Measurements from ENCODE around the gene GTPBP6.
"Not testable (repeated sequence)": the region's sequence is repeated elsewhere in the genome, so short reads cannot be mapped to it uniquely, and the experiment has no call there.

The GTPBP6 gene

GRCh38 chrX:324664-325063, 6.1 kb upstream of the GTPBP6 start:
- no CpG with 5 or more reads among the region's 14 CpGs for WGBS (ENCODE audit: extremely low coverage, insufficient coverage, low lambda C conversion rate)
- H2BK120ac ChIP-seq (ENCODE audit: low read depth, low read length); H3K9ac ChIP-seq (ENCODE audit: low read length); H3K27me3 ChIP-seq (ENCODE audit: insufficient read depth, low read length, poor library complexity); H4K8ac ChIP-seq (ENCODE audit: low read depth, low read length); H3K27ac ChIP-seq (ENCODE audit: low read depth, low read length); DNase-seq; H3K23ac ChIP-seq (ENCODE audit: low read length); H3K4me3 ChIP-seq (ENCODE audit: low read length); H3K4me1 ChIP-seq (ENCODE audit: control insufficient read depth, low read depth, low read length); H3K79me2 ChIP-seq (ENCODE audit: control insufficient read depth, insufficient read depth, low read length); H3K79me1 ChIP-seq (ENCODE audit: low read length); H3K4ac ChIP-seq (ENCODE audit: low read depth, low read length); H3K36me3 ChIP-seq (ENCODE audit: control insufficient read depth, insufficient read depth, low read length); H3K18ac ChIP-seq (ENCODE audit: low read length); H3K56ac ChIP-seq (ENCODE audit: low read length); H2AK5ac ChIP-seq (ENCODE audit: low read length); H4K5ac ChIP-seq (ENCODE audit: low read length); H2BK5ac ChIP-seq (ENCODE audit: low read length); H2BK15ac ChIP-seq (replicated peaks; ENCODE audit: low read depth); H3K4me2 ChIP-seq (ENCODE audit: low read length): not testable (repeated sequence)

GRCh38 chrX:323721-324628, 5.4 kb upstream of the GTPBP6 start:
- Histone ChIP-seq H3K27ac (ENCODE audit: low read depth, low read length) (no peak overlapping the region), H3K79me2 (ENCODE audit: control insufficient read depth, insufficient read depth, low read length) (peaks cover 5% of the 10 kb centered on the region), H3K23ac (ENCODE audit: low read length) (no peak overlapping the region), H2BK15ac (replicated peaks; ENCODE audit: low read depth) (no peak overlapping the region), H3K36me3 (ENCODE audit: control insufficient read depth, insufficient read depth, low read length) (no peaks in the 10 kb centered on the region), H3K4me1 (ENCODE audit: control insufficient read depth, low read depth, low read length) (no peaks in the 10 kb centered on the region), H2BK120ac (ENCODE audit: low read depth, low read length) (no peak overlapping the region), H2BK5ac (ENCODE audit: low read length) (no peak overlapping the region), H3K4me3 (ENCODE audit: low read length) (no peak overlapping the region), H3K9ac (ENCODE audit: low read length) (no peak overlapping the region), H3K18ac (ENCODE audit: low read length) (no peak overlapping the region), H4K5ac (ENCODE audit: low read length) (no peak overlapping the region), H3K4me2 (ENCODE audit: low read length) (no peak overlapping the region), H3K27me3 (ENCODE audit: insufficient read depth, low read length, poor library complexity) (no peaks in the 10 kb centered on the region), H3K79me1 (ENCODE audit: low read length) (peaks cover 2% of the 10 kb centered on the region), H3K4ac (ENCODE audit: low read depth, low read length) (no peak overlapping the region), H2AK5ac (ENCODE audit: low read length) (no peak overlapping the region), H4K8ac (ENCODE audit: low read depth, low read length) (no peak overlapping the region), H3K56ac (ENCODE audit: low read length) (no peak overlapping the region)
- no CpG with 5 or more reads among the region's 38 CpGs for WGBS (ENCODE audit: extremely low coverage, insufficient coverage, low lambda C conversion rate)
- peak; percentile 83 for DNase-seq

- Histone ChIP-seq H3K27me3 (ENCODE audit: insufficient read depth, low read length, poor library complexity) (no peaks in the 10 kb centered on the region), H3K4ac (ENCODE audit: low read depth, low read length) (peak overlapping the region; percentile 95), H3K9ac (ENCODE audit: low read length) (peak overlapping the region; percentile 97), H3K4me2 (ENCODE audit: low read length) (peak overlapping the region; percentile 86), H2BK15ac (replicated peaks; ENCODE audit: low read depth) (no peak overlapping the region), H3K56ac (ENCODE audit: low read length) (peak overlapping the region; percentile 95), H3K4me3 (ENCODE audit: low read length) (peak overlapping the region; percentile 84), H3K27ac (ENCODE audit: low read depth, low read length) (peak overlapping the region; percentile 56), H3K18ac (ENCODE audit: low read length) (peak overlapping the region; percentile 92), H2BK120ac (ENCODE audit: low read depth, low read length) (no peak overlapping the region), H2AK5ac (ENCODE audit: low read length) (no peak overlapping the region), H2BK5ac (ENCODE audit: low read length) (no peak overlapping the region), H4K8ac (ENCODE audit: low read depth, low read length) (no peak overlapping the region), H4K5ac (ENCODE audit: low read length) (no peak overlapping the region), H3K79me1 (ENCODE audit: low read length) (peaks cover 2% of the 10 kb centered on the region), H3K79me2 (ENCODE audit: control insufficient read depth, insufficient read depth, low read length) (peaks cover 5% of the 10 kb centered on the region), H3K4me1 (ENCODE audit: control insufficient read depth, low read depth, low read length) (no peaks in the 10 kb centered on the region), H3K23ac (ENCODE audit: low read length) (peak overlapping the region; percentile 89), H3K36me3 (ENCODE audit: control insufficient read depth, insufficient read depth, low read length) (no peaks in the 10 kb centered on the region)
- no CpG with 5 or more reads among the region's 24 CpGs for WGBS (ENCODE audit: extremely low coverage, insufficient coverage, low lambda C conversion rate)
- DNase-seq = no peak
These were observed 1.7 kb upstream of the GTPBP6 start for GRCh38 chrX:320126-320783.

GRCh38 chrX:319579-320125, 1.1 kb upstream of the GTPBP6 start:
- no peak for DNase-seq
- Histone ChIP-seq H3K18ac (ENCODE audit: low read length) (peak overlapping the region; percentile 92), H2AK5ac (ENCODE audit: low read length) (no peak overlapping the region), H3K27ac (ENCODE audit: low read depth, low read length) (peak overlapping the region; percentile 56), H3K4ac (ENCODE audit: low read depth, low read length) (peak overlapping the region; percentile 95), H3K23ac (ENCODE audit: low read length) (peak overlapping the region; percentile 89), H2BK15ac (replicated peaks; ENCODE audit: low read depth) (no peak overlapping the region), H3K36me3 (ENCODE audit: control insufficient read depth, insufficient read depth, low read length) (no peaks in the 10 kb centered on the region), H2BK120ac (ENCODE audit: low read depth, low read length) (peak overlapping the region; percentile 10), H3K27me3 (ENCODE audit: insufficient read depth, low read length, poor library complexity) (no peaks in the 10 kb centered on the region), H3K4me3 (ENCODE audit: low read length) (peak overlapping the region; percentile 84), H3K56ac (ENCODE audit: low read length) (peak overlapping the region; percentile 95), H2BK5ac (ENCODE audit: low read length) (no peak overlapping the region), H4K5ac (ENCODE audit: low read length) (no peak overlapping the region), H3K4me1 (ENCODE audit: control insufficient read depth, low read depth, low read length) (no peaks in the 10 kb centered on the region), H3K79me1 (ENCODE audit: low read length) (peaks cover 2% of the 10 kb centered on the region), H3K9ac (ENCODE audit: low read length) (peak overlapping the region; percentile 97), H3K79me2 (ENCODE audit: control insufficient read depth, insufficient read depth, low read length) (peaks cover 5% of the 10 kb centered on the region), H3K4me2 (ENCODE audit: low read length) (peak overlapping the region; percentile 86), H4K8ac (ENCODE audit: low read depth, low read length) (peak overlapping the region; percentile 88)
- WGBS (ENCODE audit: extremely low coverage, insufficient coverage, low lambda C conversion rate) = no CpG with 5 or more reads among the region's 41 CpGs

- Histone ChIP-seq H3K36me3 (ENCODE audit: control insufficient read depth, insufficient read depth, low read length) (no peaks in the 10 kb centered on the region), H2AK5ac (ENCODE audit: low read length) (no peak overlapping the region), H2BK15ac (replicated peaks; ENCODE audit: low read depth) (no peak overlapping the region), H3K56ac (ENCODE audit: low read length) (peak overlapping the region; percentile 98), H3K4me3 (ENCODE audit: low read length) (peak overlapping the region; percentile 84), H2BK120ac (ENCODE audit: low read depth, low read length) (no peak overlapping the region), H3K23ac (ENCODE audit: low read length) (no peak overlapping the region), H3K4me2 (ENCODE audit: low read length) (no peak overlapping the region), H4K5ac (ENCODE audit: low read length) (no peak overlapping the region), H3K9ac (ENCODE audit: low read length) (peak overlapping the region; percentile 93), H3K79me1 (ENCODE audit: low read length) (peaks cover 2% of the 10 kb centered on the region), H3K4me1 (ENCODE audit: control insufficient read depth, low read depth, low read length) (no peaks in the 10 kb centered on the region), H4K8ac (ENCODE audit: low read depth, low read length) (no peak overlapping the region), H3K79me2 (ENCODE audit: control insufficient read depth, insufficient read depth, low read length) (peaks cover 5% of the 10 kb centered on the region), H3K27ac (ENCODE audit: low read depth, low read length) (peak overlapping the region; percentile 82), H3K4ac (ENCODE audit: low read depth, low read length) (peak overlapping the region; percentile 26), H3K27me3 (ENCODE audit: insufficient read depth, low read length, poor library complexity) (no peaks in the 10 kb centered on the region), H3K18ac (ENCODE audit: low read length) (peak overlapping the region; percentile 64), H2BK5ac (ENCODE audit: low read length) (no peak overlapping the region)
- peak; percentile 100 for DNase-seq
- no CpG with 5 or more reads among the region's 61 CpGs for WGBS (ENCODE audit: extremely low coverage, insufficient coverage, low lambda C conversion rate)
These were observed 393 bp downstream of the GTPBP6 start for GRCh38 chrX:318068-318738.
